ENCODE data around the gene ARL6IP5.

The ARL6IP5 gene

DNA sequence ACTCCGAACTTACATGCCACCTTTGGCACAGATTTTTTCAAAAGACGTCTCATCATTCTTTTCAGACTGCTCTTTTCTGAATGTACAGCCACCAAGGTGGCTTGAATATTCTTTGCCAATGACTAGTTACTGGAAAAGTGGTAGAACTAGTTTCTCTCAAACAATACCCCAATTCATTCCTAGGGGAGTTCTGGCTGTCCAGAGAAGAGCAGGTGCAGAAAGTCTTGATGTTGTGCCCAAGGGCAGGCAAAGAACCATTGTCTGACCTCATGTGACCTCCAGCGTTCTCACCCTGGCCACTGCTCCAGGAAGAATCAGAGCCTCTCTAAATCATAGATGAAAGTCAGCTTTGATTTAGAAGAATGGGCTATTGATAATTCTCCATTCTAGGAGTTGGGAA lies 32.2 kb downstream of the ARL6IP5 start:
- H3K79me2 ChIP-seq (ENCODE audit: insufficient read depth, low read length) = no peaks in the 10 kb centered on the region
- no peaks in the 10 kb centered on the region for H3K9me2 ChIP-seq (replicated peaks; ENCODE audit: low read depth, low read length)
- H3K9ac ChIP-seq (ENCODE audit: low read depth, low read length, poor library complexity, severe bottlenecking) = no peak overlapping the region
- H3F3A ChIP-seq (ENCODE audit: low read depth) = no peaks in the 10 kb centered on the region
- no peak overlapping the region for H3K4me2 ChIP-seq (ENCODE audit: low read depth, low read length, poor library complexity, severe bottlenecking)
- H3K4me1 ChIP-seq (ENCODE audit: insufficient read depth, low read length, poor library complexity, severe bottlenecking) = no peaks in the 10 kb centered on the region
- no peaks in the 10 kb centered on the region for H4K20me1 ChIP-seq (ENCODE audit: insufficient read depth, low read length, poor library complexity, severe bottlenecking)
- no peak for TF ChIP-seq CTCF (conservative IDR thresholded peaks at IDR 0.05; ENCODE audit: low read length)
- H3K27me3 ChIP-seq (ENCODE audit: insufficient read depth, low read length, poor library complexity, severe bottlenecking) = no peaks in the 10 kb centered on the region
- no peak overlapping the region for H3K4me3 ChIP-seq (ENCODE audit: low read length, poor library complexity, severe bottlenecking)
- H3K36me3 ChIP-seq (ENCODE audit: insufficient read depth, low read length) = no peaks in the 10 kb centered on the region
- H3K9me3 ChIP-seq (ENCODE audit: insufficient read depth, low read depth, low read length) = no peaks in the 10 kb centered on the region
- no peak overlapping the region for H2AFZ ChIP-seq (ENCODE audit: low read length)

GRCh38 chr3:69118555-69118954 lies 33.8 kb downstream of the ARL6IP5 start:
- no peak for TF ChIP-seq CTCF (conservative IDR thresholded peaks at IDR 0.05; ENCODE audit: low read length)
- TF ChIP-seq EZH2phosphoT487 (IDR thresholded peaks at IDR 0.05; ENCODE audit: borderline replicate concordance) = no peak
- Histone ChIP-seq H3K9ac (ENCODE audit: low read depth, low read length, poor library complexity, severe bottlenecking) (no peak overlapping the region), H3K36me3 (ENCODE audit: insufficient read depth, low read length) (no peaks in the 10 kb centered on the region), H3K4me2 (ENCODE audit: low read depth, low read length, poor library complexity, severe bottlenecking) (no peak overlapping the region), H4K20me1 (ENCODE audit: insufficient read depth, low read length, poor library complexity, severe bottlenecking) (no peaks in the 10 kb centered on the region), H2AFZ (ENCODE audit: low read length) (no peak overlapping the region), H3K9me3 (ENCODE audit: insufficient read depth, low read depth, low read length) (no peaks in the 10 kb centered on the region), H3K27me3 (ENCODE audit: insufficient read depth, low read length, poor library complexity, severe bottlenecking) (no peaks in the 10 kb centered on the region), H3K9me2 (replicated peaks; ENCODE audit: low read depth, low read length) (no peaks in the 10 kb centered on the region), H3F3A (ENCODE audit: low read depth) (no peaks in the 10 kb centered on the region), H3K79me2 (ENCODE audit: insufficient read depth, low read length) (no peaks in the 10 kb centered on the region), H3K4me3 (ENCODE audit: low read length, poor library complexity, severe bottlenecking) (no peak overlapping the region), H3K4me1 (ENCODE audit: insufficient read depth, low read length, poor library complexity, severe bottlenecking) (no peaks in the 10 kb centered on the region)

GRCh38 chr3:69119138-69119537 lies 34.4 kb downstream of the ARL6IP5 start:
- Histone ChIP-seq H2AFZ (ENCODE audit: low read length) (no peak overlapping the region), H3K4me1 (ENCODE audit: insufficient read depth, low read length, poor library complexity, severe bottlenecking) (no peaks in the 10 kb centered on the region), H3K79me2 (ENCODE audit: insufficient read depth, low read length) (no peaks in the 10 kb centered on the region), H3K9me3 (ENCODE audit: insufficient read depth, low read depth, low read length) (no peaks in the 10 kb centered on the region), H3K27me3 (ENCODE audit: insufficient read depth, low read length, poor library complexity, severe bottlenecking) (no peaks in the 10 kb centered on the region), H3K9me2 (replicated peaks; ENCODE audit: low read depth, low read length) (no peaks in the 10 kb centered on the region), H3F3A (ENCODE audit: low read depth) (no peaks in the 10 kb centered on the region), H3K9ac (ENCODE audit: low read depth, low read length, poor library complexity, severe bottlenecking) (no peak overlapping the region), H3K4me3 (ENCODE audit: low read length, poor library complexity, severe bottlenecking) (no peak overlapping the region), H3K4me2 (ENCODE audit: low read depth, low read length, poor library complexity, severe bottlenecking) (no peak overlapping the region), H4K20me1 (ENCODE audit: insufficient read depth, low read length, poor library complexity, severe bottlenecking) (no peaks in the 10 kb centered on the region), H3K36me3 (ENCODE audit: insufficient read depth, low read length) (no peaks in the 10 kb centered on the region)
- no peak for TF ChIP-seq CTCF (conservative IDR thresholded peaks at IDR 0.05; ENCODE audit: low read length)

All from Loucy (cell line).